Stimulated activated CD4-positive, alpha-beta T cell treated with anti-CD3 and anti-CD28 coated beads, Interleukin-2, amount 100 ng/mL, for 48 hours (primary cell): Measurements from ENCODE around the gene PCDHB12.
"Not testable (repeated sequence)": the region's sequence is repeated elsewhere in the genome, so short reads cannot be mapped to it uniquely, and the experiment has no call there.

ENCODE experiments used
- DNase-seq, 2 donors: peaks; one replicate each; pipeline ENCODE4 v3.0.0-alpha.2; 2020

PCDHB12 gene

GRCh38 chr5:141208478-141208877 lies at the start of gene PCDHB12:
Gene PCDHB12 (plus strand): TSS chr5:141208719. CDS start chr5:141208908, 189 bp downstream.
- DNase-seq: no peak

- peak in 1 of 2 donors; percentile 19 for DNase-seq
Measured at GRCh38 chr5:141172381-141173204, 35.9 kb upstream of the PCDHB12 start, which contains the start of gene PCDHB7. Gene PCDHB7 (plus strand): TSS chr5:141172644. CDS start chr5:141172836, 192 bp downstream.

- DNase-seq: not testable (repeated sequence)
Measured at GRCh38 chr5:141174291-141175104, 34.0 kb upstream of the PCDHB12 start.

- DNase-seq: no peak
Measured at GRCh38 chr5:141175933-141176332, 32.6 kb upstream of the PCDHB12 start.

- not testable (repeated sequence) for DNase-seq
Measured at GRCh38 chr5:141177577-141178191, 30.8 kb upstream of the PCDHB12 start, which contains the start of gene PCDHB8. Gene PCDHB8 (plus strand): TSS chr5:141177790. CDS start chr5:141178035, 245 bp downstream.

- DNase-seq: not testable (repeated sequence)
Measured at GRCh38 chr5:141179371-141179770, 29.1 kb upstream of the PCDHB12 start.

- DNase-seq: not testable (repeated sequence)
Measured at GRCh38 chr5:141179876-141180275, 28.6 kb upstream of the PCDHB12 start.

- no peak for DNase-seq
Measured at GRCh38 chr5:141180313-141180712, 28.2 kb upstream of the PCDHB12 start.

- DNase-seq: no peak
Measured at GRCh38 chr5:141182248-141182647, 26.3 kb upstream of the PCDHB12 start, which contains the start of gene PCDHB16. Gene PCDHB16 (plus strand): TSS chr5:141182387. CDS start chr5:141182560, 173 bp downstream.

GRCh38 chr5:141184117-141184855 lies 24.2 kb upstream of the PCDHB12 start:
- not testable (repeated sequence) for DNase-seq

GRCh38 chr5:141186897-141187512 lies 21.5 kb upstream of the PCDHB12 start, which contains the start of gene PCDHB9:
Gene PCDHB9 (plus strand): TSS chr5:141187161. CDS start chr5:141187319, 158 bp downstream.
- peak; percentile 12 to 14 for DNase-seq

- not testable (repeated sequence) for DNase-seq
Measured at GRCh38 chr5:141188682-141189081, 19.8 kb upstream of the PCDHB12 start.

- not testable (repeated sequence) for DNase-seq
Measured at GRCh38 chr5:141189131-141189530, 19.4 kb upstream of the PCDHB12 start.

GRCh38 chr5:141192110-141192725 lies 16.3 kb upstream of the PCDHB12 start, which contains the start of gene PCDHB10:
Gene PCDHB10 (plus strand): TSS chr5:141192353. CDS start chr5:141192553, 200 bp downstream.
- peak; percentile 10 to 23 for DNase-seq

GRCh38 chr5:141194332-141194731 lies 14.2 kb upstream of the PCDHB12 start:
- not testable (repeated sequence) for DNase-seq

GRCh38 chr5:141196363-141196762 lies 12.2 kb upstream of the PCDHB12 start:
- no peak for DNase-seq

- no peak for DNase-seq
Measured at GRCh38 chr5:141199359-141200235, 8.9 kb upstream of the PCDHB12 start, which contains the start of gene PCDHB11. Gene PCDHB11 (plus strand): TSS chr5:141199627. CDS start chr5:141199775, 148 bp downstream.

- not testable (repeated sequence) for DNase-seq
Measured at GRCh38 chr5:141201126-141201525, 7.4 kb upstream of the PCDHB12 start.

GRCh38 chr5:141201646-141202045 lies 6.9 kb upstream of the PCDHB12 start:
- not testable (repeated sequence) for DNase-seq

- DNase-seq: not testable (repeated sequence)
Measured at GRCh38 chr5:141210281-141210680, 1.8 kb downstream of the PCDHB12 start.
